ENCODE results near the gene LIN7A. TPM values are rescaled to one million over a fixed set of nuclear protein-coding genes. Genes with fewer than 3 reads are reported as not detected.

LIN7A gene
- total RNA-seq, 1 experiment from 2014 or later, result not detected

GRCh38 chr12:80925237-80925636, 12.5 kb downstream of the LIN7A start:
- Histone ChIP-seq H3K4me1 (ENCODE audit: control insufficient read depth, insufficient read depth, low read length) (no peaks in the 10 kb centered on the region), H3K27ac (ENCODE audit: low read length) (no peak overlapping the region), H3K9me3 (ENCODE audit: control insufficient read depth, insufficient read depth, low read depth, low read length) (no peaks in the 10 kb centered on the region), H3K4me3 (ENCODE audit: low read depth in 2 of 2, low read length in 2 of 2) (no peak overlapping the region), H3K27me3 (ENCODE audit: control insufficient read depth, insufficient read depth, low read length) (no peaks in the 10 kb centered on the region), H3K36me3 (ENCODE audit: control insufficient read depth, insufficient read depth, low read length) (no peaks in the 10 kb centered on the region)
- ChIA-PET POLR2A (no interaction called here), CTCF (no interaction called here)
- intact Hi-C loops (cut with micrococcal nuclease; ENCODE audit: unreplicated experiment), result no loop called here
- no TSS peak for BruUV-seq (replicated peaks)
- DNase-seq (ENCODE audit: low read depth, low spot score) (no peak), ATAC-seq (no peak)
- TF ChIP-seq SIN3A (IDR thresholded peaks at IDR 0.05; ENCODE audit: borderline replicate concordance, insufficient read depth, low read depth, low read length), result no peak
- no peak for TF ChIP-seq TCF7L2 (IDR thresholded peaks at IDR 0.05; ENCODE audit: low read depth, low read length)
- TF ChIP-seq, protein P1, sequence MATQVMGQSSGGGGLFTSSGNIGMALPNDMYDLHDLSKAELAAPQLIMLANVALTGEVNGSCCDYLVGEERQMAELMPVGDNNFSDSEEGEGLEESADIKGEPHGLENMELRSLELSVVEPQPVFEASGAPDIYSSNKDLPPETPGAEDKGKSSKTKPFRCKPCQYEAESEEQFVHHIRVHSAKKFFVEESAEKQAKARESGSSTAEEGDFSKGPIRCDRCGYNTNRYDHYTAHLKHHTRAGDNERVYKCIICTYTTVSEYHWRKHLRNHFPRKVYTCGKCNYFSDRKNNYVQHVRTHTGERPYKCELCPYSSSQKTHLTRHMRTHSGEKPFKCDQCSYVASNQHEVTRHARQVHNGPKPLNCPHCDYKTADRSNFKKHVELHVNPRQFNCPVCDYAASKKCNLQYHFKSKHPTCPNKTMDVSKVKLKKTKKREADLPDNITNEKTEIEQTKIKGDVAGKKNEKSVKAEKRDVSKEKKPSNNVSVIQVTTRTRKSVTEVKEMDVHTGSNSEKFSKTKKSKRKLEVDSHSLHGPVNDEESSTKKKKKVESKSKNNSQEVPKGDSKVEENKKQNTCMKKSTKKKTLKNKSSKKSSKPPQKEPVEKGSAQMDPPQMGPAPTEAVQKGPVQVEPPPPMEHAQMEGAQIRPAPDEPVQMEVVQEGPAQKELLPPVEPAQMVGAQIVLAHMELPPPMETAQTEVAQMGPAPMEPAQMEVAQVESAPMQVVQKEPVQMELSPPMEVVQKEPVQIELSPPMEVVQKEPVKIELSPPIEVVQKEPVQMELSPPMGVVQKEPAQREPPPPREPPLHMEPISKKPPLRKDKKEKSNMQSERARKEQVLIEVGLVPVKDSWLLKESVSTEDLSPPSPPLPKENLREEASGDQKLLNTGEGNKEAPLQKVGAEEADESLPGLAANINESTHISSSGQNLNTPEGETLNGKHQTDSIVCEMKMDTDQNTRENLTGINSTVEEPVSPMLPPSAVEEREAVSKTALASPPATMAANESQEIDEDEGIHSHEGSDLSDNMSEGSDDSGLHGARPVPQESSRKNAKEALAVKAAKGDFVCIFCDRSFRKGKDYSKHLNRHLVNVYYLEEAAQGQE (IDR thresholded peaks at IDR 0.05; ENCODE audit: insufficient read depth in 1 of 2, low read depth in 2 of 2, low read length in 1 of 2), result no peak
- no peak for TF ChIP-seq CTCF (IDR thresholded peaks at IDR 0.05)
- TF ChIP-seq POLR2AphosphoS5 (IDR thresholded peaks at IDR 0.05; ENCODE audit: low read depth, low read length), result no peak
- in situ Hi-C loops (cut with HindIII; ENCODE audit: low pct_unique_long_range_greater_than_20kb, low sequenced_read_pairs), result no loop called here

DNA sequence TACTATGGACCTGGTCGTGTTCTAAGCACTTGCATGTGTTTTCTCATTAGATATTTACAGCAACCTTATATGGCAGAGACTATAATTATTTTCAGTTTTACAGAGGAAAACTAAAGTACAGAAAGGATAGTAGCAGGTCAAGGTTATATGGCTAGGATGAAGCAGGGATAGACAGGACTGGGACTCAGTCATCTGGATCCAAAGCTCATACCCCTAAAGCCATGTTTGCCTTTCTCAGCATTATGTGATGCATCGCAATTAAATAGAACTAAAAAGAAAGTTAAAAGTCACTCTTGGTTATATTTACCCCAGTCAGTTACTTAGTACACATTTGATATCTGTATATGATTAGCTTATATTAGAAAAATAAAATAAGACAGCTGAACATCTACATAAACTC, 13.3 kb downstream of the LIN7A start:
- Histone ChIP-seq H3K27me3 (ENCODE audit: control insufficient read depth, insufficient read depth, low read length) (no peaks in the 10 kb centered on the region), H3K27ac (ENCODE audit: low read length) (no peak overlapping the region), H3K4me1 (ENCODE audit: control insufficient read depth, insufficient read depth, low read length) (no peaks in the 10 kb centered on the region), H3K36me3 (ENCODE audit: control insufficient read depth, insufficient read depth, low read length) (no peaks in the 10 kb centered on the region), H3K4me3 (ENCODE audit: low read depth in 2 of 2, low read length in 2 of 2) (no peak overlapping the region), H3K9me3 (ENCODE audit: control insufficient read depth, insufficient read depth, low read depth, low read length) (no peaks in the 10 kb centered on the region)
- no peak for DNase-seq (ENCODE audit: low read depth, low spot score)
- TF ChIP-seq POLR2AphosphoS5 (IDR thresholded peaks at IDR 0.05; ENCODE audit: low read depth, low read length), result no peak
- TF ChIP-seq, protein P1 (IDR thresholded peaks at IDR 0.05; ENCODE audit: insufficient read depth in 1 of 2, low read depth in 2 of 2, low read length in 1 of 2), result no peak
- no peak for TF ChIP-seq TCF7L2 (IDR thresholded peaks at IDR 0.05; ENCODE audit: low read depth, low read length)
- TF ChIP-seq SIN3A (IDR thresholded peaks at IDR 0.05; ENCODE audit: borderline replicate concordance, insufficient read depth, low read depth, low read length), result no peak
- TF ChIP-seq CTCF (IDR thresholded peaks at IDR 0.05), result no peak
- ATAC-seq, result no peak
- in situ Hi-C loops (cut with HindIII; ENCODE audit: low pct_unique_long_range_greater_than_20kb, low sequenced_read_pairs) (no loop called here), intact Hi-C loops (cut with micrococcal nuclease; ENCODE audit: unreplicated experiment) (no loop called here)
- BruUV-seq (replicated peaks), result no TSS peak
- ChIA-PET CTCF (no interaction called here), POLR2A (no interaction called here)

Measured in Panc1 (cell line).